Hematopoietic multipotent progenitor cell treated with erythropoietin and hydrocortisone succinate and interleukin-3 and kit ligand, for 17 days (in vitro differentiated cells): ENCODE results near the gene CSNK2A1.
"Not testable (repeated sequence)": the region's sequence is repeated elsewhere in the genome, so short reads cannot be mapped to it uniquely, and the experiment has no call there.

ENCODE experiments used
- DNase-seq: peaks from one replicate; pipeline ENCODE4 v3.0.0-alpha.2; 2015; ENCODE audit warnings: low spot score

The CSNK2A1 gene

GRCh38 chr20:532530-532929 lies 11.1 kb downstream of the CSNK2A1 start:
- DNase-seq: no peak

DNA sequence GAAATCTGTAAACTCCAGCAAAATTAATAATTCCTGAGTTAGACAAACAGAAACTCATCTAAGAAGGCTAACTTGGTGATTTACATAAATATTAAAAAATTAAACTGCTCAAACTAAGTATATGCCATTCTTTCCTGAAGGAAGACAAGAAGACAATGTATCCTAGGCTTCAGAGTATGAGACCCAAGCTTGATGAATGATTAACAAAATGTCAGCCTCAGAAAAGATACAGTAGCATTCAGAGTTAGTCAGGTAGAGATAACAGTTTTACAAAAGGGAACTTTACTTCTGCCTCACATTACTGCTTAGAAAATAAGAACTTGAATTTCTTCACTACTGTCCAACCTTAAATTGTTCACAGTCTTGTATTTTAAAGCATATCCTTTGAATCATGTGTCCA lies 12.0 kb downstream of the CSNK2A1 start:
- no peak for DNase-seq

DNA sequence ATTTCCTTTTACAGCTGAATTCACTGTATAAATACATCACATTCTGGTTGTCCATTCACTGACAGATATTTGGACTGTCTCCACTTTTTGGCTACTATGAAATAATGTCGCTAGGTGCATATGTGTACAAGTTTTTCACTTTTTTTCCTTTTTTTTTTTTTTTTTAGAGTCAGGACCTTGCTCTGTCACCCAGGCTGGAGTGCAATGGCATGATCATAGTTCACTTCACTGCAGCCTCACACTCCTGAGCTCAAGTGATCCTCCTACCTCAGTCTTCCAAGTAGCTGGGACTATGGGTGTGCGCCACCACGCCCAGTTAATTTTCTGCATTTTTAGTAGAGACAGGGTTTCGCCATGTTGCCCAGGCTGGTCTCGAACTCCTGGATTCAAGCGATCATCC lies 13.3 kb downstream of the CSNK2A1 start:
- no peak for DNase-seq

- no peak for DNase-seq
Measured at GRCh38 chr20:528923-529604, 14.5 kb downstream of the CSNK2A1 start.

DNA sequence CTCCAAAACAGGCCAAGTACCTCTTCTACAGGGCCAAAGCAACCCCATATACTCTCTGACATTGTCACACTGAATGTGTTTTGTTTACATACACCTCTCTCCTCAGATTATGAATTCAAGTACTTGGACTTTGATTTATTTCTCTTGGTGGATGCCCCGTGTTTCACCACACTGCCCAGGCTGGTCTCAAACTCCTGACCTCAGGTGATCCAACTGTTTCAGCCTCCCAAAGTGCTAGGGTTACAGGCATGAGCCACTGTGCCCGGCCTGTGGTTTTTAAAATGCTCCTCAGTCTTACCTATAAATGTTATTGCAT lies 16.1 kb downstream of the CSNK2A1 start:
- no peak for DNase-seq

- no peak for DNase-seq
Measured at GRCh38 chr20:521860-522259, 21.7 kb downstream of the CSNK2A1 start.

- no peak for DNase-seq
Measured at GRCh38 chr20:519999-520398, 23.6 kb downstream of the CSNK2A1 start.

GRCh38 chr20:517221-517620 lies 26.4 kb downstream of the CSNK2A1 start:
- no peak for DNase-seq

GRCh38 chr20:516799-517198 lies 26.8 kb downstream of the CSNK2A1 start:
- no peak for DNase-seq

DNA sequence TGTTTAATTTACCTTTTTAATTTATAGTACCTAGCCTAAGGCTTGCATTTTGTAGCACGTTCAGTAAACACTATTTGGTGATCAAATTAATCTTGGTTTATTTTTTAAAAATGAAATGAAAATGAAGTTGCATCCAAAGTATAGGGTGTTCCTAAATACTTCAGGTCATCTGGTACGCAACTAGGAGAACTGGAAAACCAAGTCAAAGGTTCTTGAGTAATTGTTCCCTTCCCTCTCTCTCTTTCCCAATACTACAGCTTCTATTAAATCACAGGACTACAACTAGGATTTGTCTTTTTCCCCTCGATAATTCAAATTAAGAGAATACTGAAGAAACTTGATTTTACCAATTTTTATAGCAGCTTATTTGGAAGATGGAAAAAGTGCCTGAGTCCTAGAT lies 27.9 kb downstream of the CSNK2A1 start:
- DNase-seq: no peak

- no peak for DNase-seq
Measured at GRCh38 chr20:513429-513828, 30.2 kb downstream of the CSNK2A1 start.

DNA sequence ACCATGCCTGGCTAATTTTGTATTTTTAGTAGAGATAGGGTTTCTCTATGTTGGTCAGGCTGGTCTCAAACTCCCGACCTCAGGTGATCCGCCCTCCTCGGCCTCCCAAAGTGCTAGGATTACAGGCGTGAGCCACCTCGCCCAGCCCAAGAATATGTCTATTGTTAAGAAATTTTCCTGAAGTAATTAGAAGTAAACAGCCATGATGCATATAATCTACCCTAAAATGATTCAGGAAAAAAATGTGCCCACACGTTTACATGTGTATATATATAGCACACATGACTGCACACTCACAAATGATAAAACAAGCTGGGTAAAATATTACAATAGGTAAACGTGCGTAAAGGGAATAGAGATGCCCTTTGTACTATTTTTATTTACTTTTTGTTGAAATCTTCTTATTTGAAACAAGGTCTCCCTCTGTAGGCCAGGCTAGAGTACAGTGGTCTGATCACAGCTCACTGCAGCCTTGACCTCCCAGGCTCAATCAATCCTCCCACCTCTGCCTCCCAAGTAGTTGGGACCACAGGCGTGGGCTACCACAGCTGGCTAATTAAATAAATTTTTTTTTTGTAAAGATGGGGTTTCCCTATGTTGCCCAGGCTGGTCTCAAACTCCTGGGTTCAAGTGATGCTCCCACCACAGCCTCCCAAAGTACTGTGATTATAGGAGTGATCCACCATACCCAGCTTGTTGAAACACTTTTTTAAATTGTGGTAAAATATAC lies 33.1 kb downstream of the CSNK2A1 start:
- not testable (repeated sequence) for DNase-seq

DNA sequence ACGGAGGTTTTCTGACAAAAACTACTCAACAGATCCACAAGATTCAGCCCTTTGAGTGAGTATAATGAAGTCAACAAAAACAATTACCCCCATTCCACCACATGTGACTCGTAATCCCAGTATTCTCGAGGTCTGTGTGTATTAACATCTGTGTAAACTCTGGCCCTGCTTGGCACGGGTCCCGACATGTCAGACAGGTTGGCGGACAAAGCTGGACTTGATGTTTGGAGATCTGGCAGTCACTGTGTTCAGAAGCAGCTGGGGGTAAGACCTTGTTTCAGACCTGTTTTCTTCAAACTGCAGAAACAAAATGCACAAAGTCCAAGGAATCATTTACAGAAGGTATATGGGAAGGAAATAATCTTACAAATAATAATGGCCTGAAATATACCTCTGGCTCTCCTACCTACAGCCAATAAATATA lies 35.2 kb downstream of the CSNK2A1 start:
- DNase-seq: not testable (repeated sequence)

- no peak for DNase-seq
Measured at GRCh38 chr20:507761-508332, 35.7 kb downstream of the CSNK2A1 start.

GRCh38 chr20:507006-507758 lies 36.4 kb downstream of the CSNK2A1 start:
- DNase-seq: no peak

DNA sequence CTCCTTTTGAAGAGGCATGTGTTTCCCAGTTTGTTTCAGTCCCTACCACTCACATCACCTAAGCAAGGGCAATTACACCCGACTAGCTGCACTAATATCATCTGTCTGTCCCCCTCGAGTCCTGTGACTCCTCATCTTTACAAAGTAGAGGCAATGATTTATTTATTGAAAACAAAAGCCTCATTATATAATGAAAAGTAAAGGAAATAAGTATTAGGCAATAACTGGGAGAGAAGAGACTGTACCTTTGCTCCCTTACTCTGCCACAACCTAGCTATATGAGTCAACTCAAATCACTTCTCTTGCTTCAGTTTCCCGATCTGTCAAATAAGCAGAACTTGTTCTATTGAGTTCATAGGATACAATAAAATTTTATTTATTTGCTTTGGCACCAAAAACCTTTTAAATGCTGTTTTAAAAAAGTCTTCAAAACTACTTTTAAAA lies 38.9 kb downstream of the CSNK2A1 start:
- DNase-seq: no peak

- no peak for DNase-seq
Measured at GRCh38 chr20:503048-503737, 40.4 kb downstream of the CSNK2A1 start.

DNA sequence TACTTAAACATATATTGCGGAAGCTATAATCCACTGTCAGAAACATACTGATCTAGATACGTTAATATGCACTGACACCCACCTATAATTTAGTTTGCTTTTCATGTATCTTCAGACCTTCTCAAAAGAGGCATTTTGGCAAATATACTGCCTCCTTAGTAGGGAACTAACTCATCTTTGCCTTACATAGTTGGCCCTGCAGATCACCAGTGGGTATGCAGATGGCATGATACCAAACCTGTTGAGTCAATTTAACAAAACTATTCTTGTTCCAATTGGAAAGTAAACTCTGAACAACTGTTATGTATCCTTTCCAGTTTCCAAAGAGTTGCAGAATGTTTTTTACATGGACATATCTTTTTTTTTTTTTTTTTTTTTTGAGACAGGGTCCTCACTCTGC lies 45.6 kb downstream of the CSNK2A1 start:
- no peak for DNase-seq

DNA sequence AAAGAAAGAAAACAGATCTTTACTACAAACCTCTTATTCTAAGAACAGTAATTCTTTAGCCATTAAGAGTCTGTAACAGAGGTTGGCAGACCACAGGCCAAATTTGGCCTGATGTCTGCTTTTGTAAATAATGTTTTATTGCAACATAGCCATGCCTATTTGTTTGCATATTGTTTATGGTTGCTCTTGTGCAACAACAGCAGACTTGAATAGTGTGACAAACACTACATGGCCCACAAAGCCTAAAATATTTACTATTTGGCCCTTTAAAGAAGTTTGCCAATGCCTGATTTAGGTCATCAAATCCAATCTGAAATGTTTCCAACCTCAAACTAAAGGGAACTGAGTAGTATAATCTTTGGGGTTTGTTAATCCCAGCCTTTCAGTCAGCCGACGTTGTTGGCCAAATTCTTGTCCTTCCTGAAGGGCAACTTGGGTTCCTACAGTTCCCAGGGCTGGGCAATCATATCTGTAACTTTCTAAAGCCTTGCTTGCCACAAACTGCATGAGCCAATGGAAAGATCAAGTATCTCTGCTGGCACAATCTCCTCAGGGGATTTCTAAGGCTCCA lies 47.4 kb downstream of the CSNK2A1 start:
- DNase-seq: no peak

DNA sequence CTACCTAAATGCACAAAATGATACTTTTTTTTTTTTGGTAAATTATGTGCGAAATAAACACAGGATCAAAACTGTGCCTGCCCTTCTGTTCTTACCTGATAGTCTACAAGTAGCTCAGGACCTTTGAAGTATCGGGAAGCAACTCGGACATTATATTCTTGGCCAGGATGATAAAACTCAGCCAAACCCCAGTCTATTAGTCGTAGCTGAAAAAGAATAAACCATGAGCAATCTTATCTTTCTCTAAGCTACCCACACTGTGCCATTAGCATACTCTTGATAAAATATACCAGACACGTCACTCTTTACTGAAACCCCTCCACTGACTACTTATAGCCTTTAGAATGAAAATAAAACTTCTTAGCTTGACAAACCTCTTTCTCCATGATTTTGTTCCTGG lies 51.4 kb downstream of the CSNK2A1 start:
- no peak for DNase-seq

GRCh38 chr20:487655-488054 lies 55.9 kb downstream of the CSNK2A1 start:
- DNase-seq: no peak
